Upper lobe of right lung (tissue), 1 donor: Measurements from ENCODE around the gene AP3S2. TPM values are rescaled to one million over a fixed set of nuclear protein-coding genes. Genes with fewer than 3 reads are reported as not detected.

Experiments
- ATAC-seq: fragments of 200-7000 bp; cut with Tn5 transposase; one replicate; pipeline ENCODE4 v1.9.1; 2020; ENCODE audit warnings: mild to moderate bottlenecking, moderate library complexity
- DNase-seq: peaks from one replicate; pipeline ENCODE4 v3.0.0-alpha.2; 2020
- H3K27ac ChIP-seq: fragments of 200-600 bp; one replicate; pipeline ENCODE4 v1.8.0; 2022
- H3K27me3 ChIP-seq: fragments of 200-600 bp; one replicate; pipeline ENCODE4 v1.8.0; 2022; ENCODE audit warnings: mild to moderate bottlenecking
- H3K36me3 ChIP-seq: fragments of 200-600 bp; one replicate; pipeline ENCODE4 v1.8.0; 2022
- H3K4me1 ChIP-seq: fragments of 200-600 bp; one replicate; pipeline ENCODE4 v1.8.0; 2022
- H3K4me3 ChIP-seq: fragments of 200-600 bp; one replicate; pipeline ENCODE4 v1.8.0; 2022; ENCODE audit warnings: mild to moderate bottlenecking
- H3K9me3 ChIP-seq: fragments of 200-600 bp; one replicate; pipeline ENCODE4 v1.8.0; 2022
- intact Hi-C: fragments of 100-400 bp; cut with DNase I; formaldehyde crosslinking; loops from one replicate; pipeline ENCODE4 v1.11.0; 2022
- total RNA-seq: library from RNA; stranded (reverse); fragmentation: NEBNext Ultra II Directional; extraction: Animal tissue kit (Norgen Biotek cat#: 25700); gene quantifications from one replicate; pipeline ENCODE4 v1.2.1, GENCODE V29; 2021
- TF ChIP-seq, protein P1 (sequence below): fragments of 200-600 bp; IDR thresholded peaks from one replicate; pipeline ENCODE4 v1.8.0; 2022; ENCODE audit warnings: antibody characterized with exemption
- donor health status: DM: no; HTN: yes; CAD: no; lungs with severe emphysema.

AP3S2 gene
- total RNA-seq, 1 donor from 2014 or later, result 32.1 TPM

GRCh38 chr15:89936051-89936785 lies 42.4 kb upstream of the AP3S2 start:
- DNase-seq (no peak), ATAC-seq (no peak)
- intact Hi-C loops, result no loop called here
- H3K27ac ChIP-seq, result no peak overlapping the region
- no peaks in the 10 kb centered on the region for H3K9me3 ChIP-seq
- no peaks in the 10 kb centered on the region for H3K27me3 ChIP-seq
- TF ChIP-seq, protein P1, sequence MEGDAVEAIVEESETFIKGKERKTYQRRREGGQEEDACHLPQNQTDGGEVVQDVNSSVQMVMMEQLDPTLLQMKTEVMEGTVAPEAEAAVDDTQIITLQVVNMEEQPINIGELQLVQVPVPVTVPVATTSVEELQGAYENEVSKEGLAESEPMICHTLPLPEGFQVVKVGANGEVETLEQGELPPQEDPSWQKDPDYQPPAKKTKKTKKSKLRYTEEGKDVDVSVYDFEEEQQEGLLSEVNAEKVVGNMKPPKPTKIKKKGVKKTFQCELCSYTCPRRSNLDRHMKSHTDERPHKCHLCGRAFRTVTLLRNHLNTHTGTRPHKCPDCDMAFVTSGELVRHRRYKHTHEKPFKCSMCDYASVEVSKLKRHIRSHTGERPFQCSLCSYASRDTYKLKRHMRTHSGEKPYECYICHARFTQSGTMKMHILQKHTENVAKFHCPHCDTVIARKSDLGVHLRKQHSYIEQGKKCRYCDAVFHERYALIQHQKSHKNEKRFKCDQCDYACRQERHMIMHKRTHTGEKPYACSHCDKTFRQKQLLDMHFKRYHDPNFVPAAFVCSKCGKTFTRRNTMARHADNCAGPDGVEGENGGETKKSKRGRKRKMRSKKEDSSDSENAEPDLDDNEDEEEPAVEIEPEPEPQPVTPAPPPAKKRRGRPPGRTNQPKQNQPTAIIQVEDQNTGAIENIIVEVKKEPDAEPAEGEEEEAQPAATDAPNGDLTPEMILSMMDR, result no peak
- H3K36me3 ChIP-seq, result no peaks in the 10 kb centered on the region
- peaks cover 7% of the 10 kb centered on the region for H3K4me1 ChIP-seq
- no peak overlapping the region for H3K4me3 ChIP-seq

- intact Hi-C loops, result no loop called here
- H3K4me3 ChIP-seq, result no peak overlapping the region
- no peaks in the 10 kb centered on the region for H3K9me3 ChIP-seq
- TF ChIP-seq, protein P1, result no peak
- H3K36me3 ChIP-seq, result no peaks in the 10 kb centered on the region
- DNase-seq (no peak), ATAC-seq (no peak)
- no peaks in the 10 kb centered on the region for H3K27me3 ChIP-seq
- peaks cover 4% of the 10 kb centered on the region for H3K4me1 ChIP-seq
- no peak overlapping the region for H3K27ac ChIP-seq
Measured at GRCh38 chr15:89932880-89933279, 39.1 kb upstream of the AP3S2 start.

GRCh38 chr15:89928421-89928820 lies 34.6 kb upstream of the AP3S2 start:
- DNase-seq, result no peak
- H3K4me1 ChIP-seq, result no peaks in the 10 kb centered on the region
- H3K36me3 ChIP-seq, result no peaks in the 10 kb centered on the region
- H3K27me3 ChIP-seq, result no peaks in the 10 kb centered on the region
- TF ChIP-seq, protein P1, result no peak
- no peaks in the 10 kb centered on the region for H3K9me3 ChIP-seq
- intact Hi-C loops, result no loop called here
- H3K4me3 ChIP-seq, result no peak overlapping the region
- no peak overlapping the region for H3K27ac ChIP-seq
- no peak for ATAC-seq

- Histone ChIP-seq H3K4me1 (no peaks in the 10 kb centered on the region), H3K9me3 (no peaks in the 10 kb centered on the region), H3K4me3 (no peak overlapping the region), H3K36me3 (no peaks in the 10 kb centered on the region), H3K27ac (no peak overlapping the region), H3K27me3 (no peaks in the 10 kb centered on the region)
- TF ChIP-seq, protein P1, result no peak
- ATAC-seq (peak; percentile 50), DNase-seq (no peak)
- intact Hi-C loops, result no loop called here
Measured at GRCh38 chr15:89926158-89926557, 32.4 kb upstream of the AP3S2 start.

DNA sequence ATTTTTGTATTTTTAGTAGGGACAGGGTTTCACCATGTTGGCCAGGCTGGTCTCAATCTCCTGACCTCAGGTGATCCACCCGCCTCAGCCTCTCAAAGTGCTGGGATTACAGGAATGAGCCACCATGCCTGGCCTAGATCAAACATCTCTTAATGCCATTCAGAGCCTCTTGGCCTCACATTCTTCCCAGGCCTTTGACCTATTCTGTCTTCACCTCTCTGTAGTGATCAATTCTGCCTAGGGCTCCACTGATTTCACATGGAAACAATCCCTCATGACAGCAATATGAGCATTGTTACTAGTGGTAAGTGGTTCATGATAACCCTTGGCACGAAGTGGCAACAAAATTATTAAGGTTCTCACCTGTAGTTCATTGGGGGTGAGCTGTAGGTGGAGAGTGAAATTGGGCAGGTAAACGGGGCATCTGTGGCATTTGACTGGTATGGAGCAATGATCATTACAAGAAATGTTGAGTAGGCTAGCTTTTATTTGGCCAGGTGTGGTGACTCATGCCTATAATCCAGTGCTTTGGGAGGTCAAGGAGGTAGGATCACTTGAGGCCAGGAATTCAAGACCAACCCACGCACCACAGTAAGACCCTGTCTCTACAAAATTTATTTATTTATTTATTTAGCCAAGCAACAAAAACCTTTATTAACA lies 23.8 kb upstream of the AP3S2 start:
- DNase-seq (peak; percentile 36), ATAC-seq (peak; percentile 81)
- Histone ChIP-seq H3K27me3 (no peaks in the 10 kb centered on the region), H3K4me1 (peaks cover 7% of the 10 kb centered on the region), H3K4me3 (no peak overlapping the region), H3K27ac (no peak overlapping the region), H3K36me3 (no peaks in the 10 kb centered on the region), H3K9me3 (no peaks in the 10 kb centered on the region)
- TF ChIP-seq, protein P1, result no peak
- intact Hi-C loops, result no loop called here
